22Rv1 (cell line): ENCODE measurements around the gene ILF3.

ENCODE experiments used
- H3K27ac ChIP-seq: fragments of 450-650 bp; 2 replicates; pipeline ENCODE4 v1.5.1; 2017
- CTCF ChIP-seq: fragments of 450-650 bp; IDR thresholded peaks from 2 replicates; pipeline ENCODE4 v1.5.1; 2017; ENCODE audit warnings: mild to moderate bottlenecking
- ZFX ChIP-seq: fragments of 450-650 bp; IDR thresholded peaks from 2 replicates; pipeline ENCODE4 v1.6.1; 2017; ENCODE audit warnings: antibody characterized with exemption, borderline replicate concordance

ILF3 gene

DNA sequence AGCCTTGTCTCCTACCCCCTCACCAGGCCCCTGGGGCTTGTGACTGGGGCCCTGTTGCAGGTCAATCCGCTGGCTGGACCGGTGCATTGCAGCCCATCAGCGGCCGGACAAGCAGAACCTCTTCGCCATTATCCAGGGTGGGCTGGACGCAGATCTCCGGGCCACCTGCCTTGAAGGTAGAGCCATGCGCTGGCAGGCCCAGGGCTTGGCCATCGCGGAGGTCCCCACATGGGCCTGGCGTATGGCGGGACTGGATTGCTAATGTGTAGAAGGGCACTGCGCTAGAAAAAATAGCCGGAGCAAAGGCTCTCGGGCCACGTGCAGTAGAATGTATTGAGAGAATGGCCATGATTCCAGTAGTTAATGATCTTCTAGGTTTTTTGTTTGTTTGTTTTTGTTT, 53.3 kb downstream of the ILF3 start:
- TF ChIP-seq CTCF (no peak), ZFX (no peak)
- no peak overlapping the region for H3K27ac ChIP-seq

GRCh38 chr19:10708291-10708690, 54.1 kb downstream of the ILF3 start:
- H3K27ac ChIP-seq, result no peak overlapping the region
- TF ChIP-seq CTCF, result no peak
- no peak for TF ChIP-seq ZFX

GRCh38 chr19:10712045-10712444, 57.9 kb downstream of the ILF3 start:
- TF ChIP-seq ZFX (no peak), CTCF (no peak)

DNA sequence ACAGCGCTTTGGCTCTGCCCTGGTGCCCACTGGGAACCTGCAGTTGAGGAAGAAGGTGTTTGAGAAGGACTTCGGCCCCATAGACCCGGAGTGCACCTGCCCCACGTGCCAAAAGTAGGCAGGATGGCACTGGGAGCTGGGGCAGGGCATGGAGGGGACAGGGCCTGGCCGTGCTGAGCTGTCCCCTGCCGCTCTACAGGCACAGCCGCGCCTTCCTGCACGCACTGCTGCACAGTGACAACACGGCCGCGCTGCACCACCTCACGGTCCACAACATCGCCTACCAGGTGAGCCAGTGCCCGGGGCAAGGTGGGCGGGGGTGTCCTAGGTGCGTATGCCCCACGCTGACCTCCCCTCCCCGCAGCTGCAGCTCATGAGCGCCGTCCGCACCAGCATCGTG, 58.6 kb downstream of the ILF3 start:
- TF ChIP-seq CTCF (no peak), ZFX (no peak)
- no peak overlapping the region for H3K27ac ChIP-seq

More at GRCh38 chr19:10712045-10712444, 57.9 kb downstream of the ILF3 start:
- no peak overlapping the region for H3K27ac ChIP-seq

GRCh38 chr19:10713317-10713716, 59.2 kb downstream of the ILF3 start:
- no peak for TF ChIP-seq ZFX
- TF ChIP-seq CTCF, result no peak
- H3K27ac ChIP-seq, result no peak overlapping the region

- peak overlapping the region; percentile 72 for H3K27ac ChIP-seq
- TF ChIP-seq CTCF, result no peak
- no peak for TF ChIP-seq ZFX
Measured at GRCh38 chr19:10717054-10717355, 62.9 kb downstream of the ILF3 start.

DNA sequence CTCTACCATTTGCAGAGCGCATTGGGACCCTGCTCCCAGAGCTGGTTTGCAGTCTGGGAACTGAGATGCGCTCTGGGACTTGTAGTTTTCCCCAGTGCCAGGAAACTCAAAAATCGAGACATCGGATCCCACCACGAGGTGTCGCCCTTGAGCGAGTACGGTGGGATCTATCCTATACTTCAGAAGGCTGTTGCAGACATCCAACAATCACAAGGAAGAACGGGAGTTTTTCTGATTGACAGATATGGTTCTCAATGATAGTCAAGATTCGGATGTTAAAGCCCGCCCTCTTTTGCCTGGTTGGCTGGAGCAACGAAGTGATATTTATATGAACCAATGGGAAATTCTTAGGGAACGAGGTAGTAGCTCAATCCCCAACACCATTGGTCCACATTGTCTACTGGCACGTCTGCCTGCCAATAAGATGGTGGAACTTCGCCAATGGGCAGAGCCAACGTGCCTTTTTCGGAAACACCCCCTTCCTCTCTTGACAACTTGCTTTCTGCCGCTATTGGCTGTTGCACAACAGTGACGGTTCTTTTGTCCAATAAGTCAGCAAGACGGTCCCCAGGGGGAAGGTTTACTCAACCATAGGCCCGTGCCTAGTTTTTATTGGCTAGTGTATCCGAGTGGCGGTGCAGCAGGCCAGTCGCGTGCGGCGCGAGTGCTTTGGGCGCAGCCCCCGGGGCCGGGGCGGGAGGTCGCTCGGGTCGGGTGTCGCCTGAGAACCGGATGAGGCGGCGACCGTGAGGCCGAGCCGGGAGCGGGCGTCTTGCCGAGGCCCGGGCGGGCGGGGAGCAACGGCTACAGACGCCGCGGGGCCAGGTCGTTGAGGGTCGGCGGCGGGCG, 63.4 kb downstream of the ILF3 start, which contains the start of gene DNM2:
Gene DNM2 (plus strand): TSS at position 724 of the 849 bp plus-strand sequence. CDS start 164 bp downstream, outside the sequence.
- peak; percentile 90 for TF ChIP-seq CTCF
- no peak for TF ChIP-seq ZFX
- H3K27ac ChIP-seq, result peak within 1 kb of the TSS; percentile 90
